ENCODE results near the gene STIL.

The STIL gene

DNA sequence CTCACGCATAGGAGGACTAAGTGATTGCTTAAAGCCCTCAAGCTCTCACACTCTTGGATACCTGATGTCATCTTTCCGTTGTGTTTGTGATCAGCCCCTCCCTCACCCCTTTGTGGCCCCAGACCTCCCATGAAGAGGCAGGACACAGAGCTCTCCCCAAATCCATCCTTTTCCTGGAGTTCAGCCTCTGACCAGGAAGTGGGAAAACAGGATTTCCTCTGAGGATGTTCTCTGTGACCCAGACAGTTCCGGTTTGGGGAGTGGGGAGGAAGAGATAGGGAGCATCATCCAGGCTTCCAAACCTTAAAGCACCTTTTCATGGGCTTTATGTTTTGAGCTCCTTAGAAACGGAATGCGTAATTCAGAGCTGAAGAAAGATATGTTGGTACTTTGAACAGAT, 70.0 kb downstream of the STIL start:
- Histone ChIP-seq H3K36me3 (replicated peaks) (no peaks in the 10 kb centered on the region), H3K27me3 (replicated peaks) (no peaks in the 10 kb centered on the region), H3K27ac (no peak overlapping the region), H3K4me3 (ENCODE audit: low read depth, low read length) (no peak overlapping the region)
- TF ChIP-seq, protein P1, sequence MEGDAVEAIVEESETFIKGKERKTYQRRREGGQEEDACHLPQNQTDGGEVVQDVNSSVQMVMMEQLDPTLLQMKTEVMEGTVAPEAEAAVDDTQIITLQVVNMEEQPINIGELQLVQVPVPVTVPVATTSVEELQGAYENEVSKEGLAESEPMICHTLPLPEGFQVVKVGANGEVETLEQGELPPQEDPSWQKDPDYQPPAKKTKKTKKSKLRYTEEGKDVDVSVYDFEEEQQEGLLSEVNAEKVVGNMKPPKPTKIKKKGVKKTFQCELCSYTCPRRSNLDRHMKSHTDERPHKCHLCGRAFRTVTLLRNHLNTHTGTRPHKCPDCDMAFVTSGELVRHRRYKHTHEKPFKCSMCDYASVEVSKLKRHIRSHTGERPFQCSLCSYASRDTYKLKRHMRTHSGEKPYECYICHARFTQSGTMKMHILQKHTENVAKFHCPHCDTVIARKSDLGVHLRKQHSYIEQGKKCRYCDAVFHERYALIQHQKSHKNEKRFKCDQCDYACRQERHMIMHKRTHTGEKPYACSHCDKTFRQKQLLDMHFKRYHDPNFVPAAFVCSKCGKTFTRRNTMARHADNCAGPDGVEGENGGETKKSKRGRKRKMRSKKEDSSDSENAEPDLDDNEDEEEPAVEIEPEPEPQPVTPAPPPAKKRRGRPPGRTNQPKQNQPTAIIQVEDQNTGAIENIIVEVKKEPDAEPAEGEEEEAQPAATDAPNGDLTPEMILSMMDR (IDR thresholded peaks at IDR 0.05; ENCODE audit: low read depth, low read length, missing control alignments), result no peak
- no peak for DNase-seq
- in situ Hi-C loops (cut with HindIII; ENCODE audit: low pct_ligation_motif_present, low sequenced_read_pairs), result no loop called here

DNA sequence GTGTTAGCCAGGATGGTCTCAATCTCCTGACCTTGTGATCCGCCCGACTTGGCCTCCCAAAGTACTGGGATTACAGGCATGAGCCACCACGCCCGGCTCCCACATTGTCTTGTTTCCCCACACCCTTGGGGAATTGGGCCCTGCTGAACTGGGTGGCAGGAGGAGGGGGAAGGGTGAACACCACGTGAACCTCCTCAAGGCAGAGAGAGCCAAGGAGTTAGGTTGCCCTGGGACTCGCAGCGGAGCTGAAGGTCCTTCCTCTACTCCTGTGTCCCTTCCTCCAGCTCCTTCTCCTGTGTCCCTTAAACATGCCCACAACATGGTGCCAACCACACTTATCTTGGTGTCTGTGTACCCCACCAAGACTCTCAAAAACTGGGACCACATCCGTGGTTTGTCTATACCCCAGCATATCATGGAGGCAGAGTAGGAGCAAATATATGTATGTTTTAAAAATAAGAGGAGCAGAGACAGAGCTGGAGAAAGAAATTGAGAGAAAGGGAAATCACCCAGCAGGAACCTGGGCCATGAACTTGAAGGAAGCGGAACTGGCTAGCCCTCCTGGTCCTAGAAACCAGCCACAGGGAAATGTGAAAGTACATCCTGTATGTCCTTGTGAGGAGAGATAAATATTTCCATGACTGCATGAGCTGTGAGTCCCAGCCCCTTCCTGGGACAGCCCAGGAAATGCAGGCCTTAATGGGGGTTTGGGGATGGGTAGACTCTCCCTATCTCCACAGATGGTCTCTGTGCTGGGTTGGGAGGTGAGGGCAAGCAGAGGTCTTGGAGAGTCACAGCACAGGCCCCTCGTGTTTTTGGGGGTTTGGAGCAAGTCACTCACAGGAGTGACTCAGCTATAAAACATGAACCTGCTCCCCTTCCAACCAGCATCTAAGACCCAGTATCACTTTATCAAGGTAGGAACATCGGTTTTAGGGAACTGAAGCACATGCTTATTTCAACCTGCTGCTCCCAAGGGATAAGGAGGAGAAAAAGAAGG, 72.5 kb downstream of the STIL start:
- H3K27ac ChIP-seq, result no peak overlapping the region
- H3K36me3 ChIP-seq (replicated peaks), result no peaks in the 10 kb centered on the region
- no peak for DNase-seq
- H3K27me3 ChIP-seq (replicated peaks), result no peaks in the 10 kb centered on the region
- TF ChIP-seq, protein P1 (IDR thresholded peaks at IDR 0.05; ENCODE audit: low read depth, low read length, missing control alignments), result no peak
- in situ Hi-C loops (cut with HindIII; ENCODE audit: low pct_ligation_motif_present, low sequenced_read_pairs), result no loop called here
- H3K4me3 ChIP-seq (ENCODE audit: low read depth, low read length), result no peak overlapping the region

GRCh38 chr1:47238935-47239592, 74.9 kb downstream of the STIL start:
- H3K27me3 ChIP-seq (replicated peaks), result peaks cover 3% of the 10 kb centered on the region

DNA sequence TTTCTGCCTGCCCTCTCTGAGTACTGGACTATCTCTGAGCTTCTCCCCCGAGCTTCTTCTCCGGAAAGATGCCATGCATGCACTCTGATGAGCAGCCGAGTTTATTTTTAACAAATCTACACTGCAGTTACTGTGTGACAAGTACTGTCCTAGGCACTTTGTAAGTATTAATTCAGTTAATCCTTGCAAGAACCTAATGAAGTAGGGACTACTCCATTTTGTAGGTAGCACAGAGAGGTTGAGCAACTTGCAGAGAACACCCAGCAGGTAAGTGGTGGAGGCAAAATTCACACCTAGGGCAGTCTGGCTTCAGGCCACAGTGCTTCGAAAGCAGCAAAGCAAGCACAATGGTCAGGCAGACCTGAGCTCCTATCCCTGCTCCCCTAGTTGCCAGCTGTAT, 78.1 kb downstream of the STIL start:
- Histone ChIP-seq H3K4me3 (ENCODE audit: low read depth, low read length) (no peak overlapping the region), H3K36me3 (replicated peaks) (no peaks in the 10 kb centered on the region), H3K27me3 (replicated peaks) (peaks cover 32% of the 10 kb centered on the region), H3K27ac (no peak overlapping the region)
- in situ Hi-C loops (cut with HindIII; ENCODE audit: low pct_ligation_motif_present, low sequenced_read_pairs), result no loop called here
- DNase-seq, result no peak
- TF ChIP-seq, protein P1 (IDR thresholded peaks at IDR 0.05; ENCODE audit: low read depth, low read length, missing control alignments), result no peak

More at GRCh38 chr1:47238935-47239592, 74.9 kb downstream of the STIL start:
- no peak overlapping the region for H3K27ac ChIP-seq
- TF ChIP-seq, protein P1 (IDR thresholded peaks at IDR 0.05; ENCODE audit: low read depth, low read length, missing control alignments), result no peak
- DNase-seq, result no peak
- H3K36me3 ChIP-seq (replicated peaks), result no peaks in the 10 kb centered on the region
- H3K4me3 ChIP-seq (ENCODE audit: low read depth, low read length), result no peak overlapping the region
- in situ Hi-C loops (cut with HindIII; ENCODE audit: low pct_ligation_motif_present, low sequenced_read_pairs), result no loop called here

GRCh38 chr1:47235241-47235681, 78.7 kb downstream of the STIL start:
- H3K36me3 ChIP-seq (replicated peaks), result no peaks in the 10 kb centered on the region
- DNase-seq, result no peak
- peaks cover 38% of the 10 kb centered on the region for H3K27me3 ChIP-seq (replicated peaks)
- TF ChIP-seq, protein P1 (IDR thresholded peaks at IDR 0.05; ENCODE audit: low read depth, low read length, missing control alignments), result no peak
- H3K4me3 ChIP-seq (ENCODE audit: low read depth, low read length), result no peak overlapping the region
- in situ Hi-C loops (cut with HindIII; ENCODE audit: low pct_ligation_motif_present, low sequenced_read_pairs), result no loop called here
- H3K27ac ChIP-seq, result no peak overlapping the region

Measured in brain microvascular endothelial cell (primary cell).